KG1 (cell line): ENCODE results near the gene POLR2J2.
A peak's percentile ranks its signal among the peaks of the same experiment; 100 is the strongest.
"Not testable (repeated sequence)": the region's sequence is repeated elsewhere in the genome, so short reads cannot be mapped to it uniquely, and the experiment has no call there.

Source experiments
- DNase-seq: peaks from one replicate; lab custom pipeline; 2025; lab: John Stamatoyannopoulos, UW

POLR2J2 gene

GRCh38 chr7:102671166-102671955 lies at the start of gene POLR2J2:
POLR2J2 (minus strand) TSS chr7:102671663; CDS start chr7:102671601, 62 bp downstream.
- not testable (repeated sequence) for DNase-seq

GRCh38 chr7:102718491-102718890 lies 47.0 kb upstream of the POLR2J2 start:
- not testable (repeated sequence) for DNase-seq

GRCh38 chr7:102715718-102716117 lies 44.3 kb upstream of the POLR2J2 start:
- DNase-seq = not testable (repeated sequence)

- DNase-seq = not testable (repeated sequence)
Measured at GRCh38 chr7:102714774-102715522, 43.5 kb upstream of the POLR2J2 start.

- not testable (repeated sequence) for DNase-seq
Measured at GRCh38 chr7:102713691-102714080, 42.2 kb upstream of the POLR2J2 start.

GRCh38 chr7:102713011-102713690 lies 41.7 kb upstream of the POLR2J2 start:
- DNase-seq = peak; percentile 3

- not testable (repeated sequence) for DNase-seq
Measured at GRCh38 chr7:102698962-102699750, 27.7 kb upstream of the POLR2J2 start.

GRCh38 chr7:102697642-102698512 lies 26.4 kb upstream of the POLR2J2 start:
- DNase-seq = not testable (repeated sequence)

- DNase-seq = not testable (repeated sequence)
Measured at GRCh38 chr7:102696009-102696408, 24.5 kb upstream of the POLR2J2 start.

GRCh38 chr7:102695033-102695552 lies 23.6 kb upstream of the POLR2J2 start:
- DNase-seq = not testable (repeated sequence)

GRCh38 chr7:102694008-102694407 lies 22.5 kb upstream of the POLR2J2 start:
- DNase-seq = not testable (repeated sequence)

GRCh38 chr7:102690602-102691001 lies 19.1 kb upstream of the POLR2J2 start:
- not testable (repeated sequence) for DNase-seq

- DNase-seq = not testable (repeated sequence)
Measured at GRCh38 chr7:102689436-102690282, 18.2 kb upstream of the POLR2J2 start.

- not testable (repeated sequence) for DNase-seq
Measured at GRCh38 chr7:102688299-102689036, 17.0 kb upstream of the POLR2J2 start.

- not testable (repeated sequence) for DNase-seq
Measured at GRCh38 chr7:102682560-102682959, 11.1 kb upstream of the POLR2J2 start.

GRCh38 chr7:102680780-102681179 lies 9.3 kb upstream of the POLR2J2 start:
- not testable (repeated sequence) for DNase-seq

GRCh38 chr7:102675545-102675944 lies 4.1 kb upstream of the POLR2J2 start:
- DNase-seq = not testable (repeated sequence)

GRCh38 chr7:102673447-102674067 lies 2.1 kb upstream of the POLR2J2 start:
- not testable (repeated sequence) for DNase-seq
